AG04450 (cell line): ENCODE results near the gene SEC61A1. TPM values are rescaled to one million over a fixed set of nuclear protein-coding genes. Genes with fewer than 3 reads are reported as not detected.

ENCODE experiments used
- CTCF ChIA-PET: fragments of 300-600, 350-600 bp; formaldehyde crosslinking; extraction: SDS; loops from one replicate; lab custom pipeline; 2022; ENCODE audit warnings: antibody characterized with exemption, inconsistent platforms; lab: Charles Lee
- POLR2A ChIA-PET: fragments of 350-600 bp; formaldehyde crosslinking; extraction: SDS; loops from one replicate; lab custom pipeline; 2021; ENCODE audit warnings: antibody characterized with exemption, inconsistent platforms; lab: Yijun Ruan, JAX
- DNase-seq: peaks from one replicate; pipeline ENCODE4 v3.0.0-alpha.2; 2011; ENCODE audit warnings: low read depth, low spot score
- H3K27ac ChIP-seq: one replicate; pipeline ENCODE4 v1.5.1; 2012; ENCODE audit warnings: low read depth, low read length, control low read depth
- H3K27me3 ChIP-seq: one replicate; pipeline ENCODE4 v1.6.0; 2012; ENCODE audit warnings: low read length; ENCODE audit not compliant: control insufficient read depth, insufficient read depth
- H3K4me3 ChIP-seq: 2 replicates; pipeline ENCODE4 v1.5.1; 2011; ENCODE audit warnings: mild to moderate bottlenecking, low read depth, low read length, control low read depth
- H3K9me3 ChIP-seq: 2 replicates; pipeline ENCODE4 v1.5.1; 2012; ENCODE audit warnings: low read length; ENCODE audit not compliant: control insufficient read depth, insufficient read depth
- CTCF ChIP-seq: IDR thresholded peaks from 2 replicates; pipeline ENCODE4 v1.5.1; 2011; ENCODE audit warnings: low read depth, low read length, control low read depth, inconsistent platforms
- polyA plus RNA-seq: library from polyadenylated mRNA; depleted of rRNA; stranded (reverse); fragments of >200 nt; gene quantifications from 2 replicates; pipeline ENCODE4 v1.2.3, GENCODE V29; 2011

SEC61A1 gene
- polyA plus RNA-seq, 1 experiment, result 639 TPM

GRCh38 chr3:128078322-128078721 lies 26.1 kb downstream of the SEC61A1 start:
- ChIA-PET POLR2A (interaction anchor here (0.6 kb wide), 1 partner anchor 15 kb away, joined by 5 read pairs; no protein-coding TSS in a partner anchor), CTCF (interaction anchor here (2.6 kb wide), 1 partner anchor 55 kb away, joined by 12 read pairs; no protein-coding TSS in a partner anchor)
- TF ChIP-seq CTCF, result no peak
- Histone ChIP-seq H3K27ac (no peak overlapping the region), H3K4me3 (no peak overlapping the region), H3K27me3 (no peaks in the 10 kb centered on the region), H3K9me3 (no peaks in the 10 kb centered on the region)
- DNase-seq, result no peak

GRCh38 chr3:128078875-128079274 lies 26.6 kb downstream of the SEC61A1 start:
- Histone ChIP-seq H3K27me3 (no peaks in the 10 kb centered on the region), H3K9me3 (no peaks in the 10 kb centered on the region), H3K4me3 (no peak overlapping the region), H3K27ac (peak overlapping the region; percentile 86)
- DNase-seq, result no peak
- ChIA-PET CTCF (interaction anchor here (2.6 kb wide), 1 partner anchor 54 kb away, joined by 12 read pairs; no protein-coding TSS in a partner anchor), POLR2A (interaction anchor here (0.6 kb wide), 1 partner anchor 15 kb away, joined by 5 read pairs; no protein-coding TSS in a partner anchor)
- no peak for TF ChIP-seq CTCF

- H3K4me3 ChIP-seq, result no peak overlapping the region
- no peaks in the 10 kb centered on the region for H3K9me3 ChIP-seq
- CTCF ChIA-PET, result interaction anchor here (0.7 to 2.6 kb wide), 3 partner anchors 12 to 53 kb away, joined by 3 to 12 read pairs (median 4); no protein-coding TSS in a partner anchor
- TF ChIP-seq CTCF, result no peak
- no peak for DNase-seq
- POLR2A ChIA-PET, result interaction anchor here (1.0 to 1.4 kb wide), 2 partner anchors 15 to 48 kb away, joined by 3 to 4 read pairs; no protein-coding TSS in a partner anchor
- no peaks in the 10 kb centered on the region for H3K27me3 ChIP-seq
- peak overlapping the region; percentile 86 for H3K27ac ChIP-seq
Measured at GRCh38 chr3:128079823-128080222, 27.6 kb downstream of the SEC61A1 start.

GRCh38 chr3:128080323-128081080 lies 28.3 kb downstream of the SEC61A1 start:
- Histone ChIP-seq H3K9me3 (no peaks in the 10 kb centered on the region), H3K4me3 (no peak overlapping the region), H3K27me3 (no peaks in the 10 kb centered on the region), H3K27ac (peak overlapping the region; percentile 86)
- DNase-seq, result peak; percentile 90
- ChIA-PET CTCF (interaction anchor here (0.7 to 2.6 kb wide), 3 partner anchors 12 to 53 kb away, joined by 3 to 12 read pairs (median 4); no protein-coding TSS in a partner anchor), POLR2A (interaction anchor here (1.0 to 1.4 kb wide), 2 partner anchors 14 to 48 kb away, joined by 3 to 4 read pairs; no protein-coding TSS in a partner anchor)
- no peak for TF ChIP-seq CTCF

GRCh38 chr3:128081226-128081625 lies 29.0 kb downstream of the SEC61A1 start:
- Histone ChIP-seq H3K27me3 (no peaks in the 10 kb centered on the region), H3K9me3 (no peaks in the 10 kb centered on the region), H3K4me3 (no peak overlapping the region), H3K27ac (no peak overlapping the region)
- no peak for TF ChIP-seq CTCF
- ChIA-PET CTCF (no interaction called here), POLR2A (no interaction called here)
- no peak for DNase-seq
